Stimulated activated CD4-positive, alpha-beta T cell treated with anti-CD3 and anti-CD28 coated beads, Interleukin-15, amount 100 ng/mL, for 48 hours (primary cell): Measurements from ENCODE around the gene SND1.

Experiments used
- DNase-seq, 2 donors: peaks; one replicate each; pipeline ENCODE4 v3.0.0-alpha.2; 2020; ENCODE audit warnings: low read depth in 2 of 2

Gene SND1

GRCh38 chr7:128037880-128038619 is 386.1 kb downstream of the SND1 start:
- no peak for DNase-seq

- no peak for DNase-seq
Observed at GRCh38 chr7:128039544-128039953, 387.6 kb downstream of the SND1 start.

- no peak for DNase-seq
Observed at GRCh38 chr7:128040205-128040604, 388.2 kb downstream of the SND1 start.

GRCh38 chr7:128041203-128041602 is 389.2 kb downstream of the SND1 start:
- DNase-seq: no peak

- no peak for DNase-seq
Observed at GRCh38 chr7:128042012-128042411, 390.0 kb downstream of the SND1 start.

- DNase-seq: no peak
Observed at GRCh38 chr7:128044064-128044463, 392.1 kb downstream of the SND1 start.

- no peak for DNase-seq
Observed at GRCh38 chr7:128045158-128045557, 393.2 kb downstream of the SND1 start.

- no peak for DNase-seq
Observed at GRCh38 chr7:128045766-128046165, 393.8 kb downstream of the SND1 start.

- no peak for DNase-seq
Observed at GRCh38 chr7:128052404-128052803, 400.4 kb downstream of the SND1 start.

- no peak for DNase-seq
Observed at GRCh38 chr7:128053023-128053422, 401.0 kb downstream of the SND1 start.

GRCh38 chr7:128053991-128054390 is 402.0 kb downstream of the SND1 start:
- no peak for DNase-seq

GRCh38 chr7:128054511-128054910 is 402.5 kb downstream of the SND1 start:
- no peak for DNase-seq

- no peak for DNase-seq
Observed at GRCh38 chr7:128055637-128056036, 403.6 kb downstream of the SND1 start.

- DNase-seq: no peak
Observed at GRCh38 chr7:128056901-128057300, 404.9 kb downstream of the SND1 start.

GRCh38 chr7:128057909-128058308 is 405.9 kb downstream of the SND1 start:
- no peak for DNase-seq

GRCh38 chr7:128059143-128059988 is 407.4 kb downstream of the SND1 start:
- DNase-seq: no peak

- DNase-seq: no peak
Observed at GRCh38 chr7:128060018-128060417, 408.0 kb downstream of the SND1 start.

GRCh38 chr7:128063088-128063487 is 411.1 kb downstream of the SND1 start:
- no peak for DNase-seq

- no peak for DNase-seq
Observed at GRCh38 chr7:128065872-128066271, 413.9 kb downstream of the SND1 start.

- no peak for DNase-seq
Observed at GRCh38 chr7:128066395-128066794, 414.4 kb downstream of the SND1 start.

- DNase-seq: no peak
Observed at GRCh38 chr7:128066858-128067257, 414.9 kb downstream of the SND1 start.

GRCh38 chr7:128067983-128068382 is 416.0 kb downstream of the SND1 start:
- no peak for DNase-seq

- DNase-seq: no peak
Observed at GRCh38 chr7:128068785-128069184, 416.8 kb downstream of the SND1 start.
